Adrenal gland (tissue), 12 donors: ENCODE data around the gene MRPS27. TPM values are rescaled to one million over a fixed set of nuclear protein-coding genes. Genes with fewer than 3 reads are reported as not detected.

ENCODE experiments used
- DNase-seq, 7 donors: peaks; one replicate each; pipeline ENCODE4 v3.0.0-alpha.2; 2019 to 2020
- H3K27ac ChIP-seq, 5 donors: fragments of 200-600 bp; sonication (generic) in 4 of 5; 1 replicate in 3 of 5; 2 replicates in 2 of 5; pipeline versions ENCODE4 v1.5.1 to v1.8.0; 2016 to 2020; ENCODE audit warnings: mild to moderate bottlenecking in 1 of 5
- H3K27me3 ChIP-seq: fragments of 200-600 bp; 2 replicates; pipeline ENCODE4 v1.8.0; 2021
- H3K36me3 ChIP-seq, 2 donors: fragments of 200-600 bp; replicated peaks in 1 of 2; 1 replicate in 1 of 2; 2 replicates in 1 of 2; pipeline versions ENCODE4 v1.5.1 to v1.8.0; 2018 to 2022
- H3K4me1 ChIP-seq, 2 donors: fragments of 200-600 bp; replicated peaks in 1 of 2; 1 replicate in 1 of 2; 2 replicates in 1 of 2; pipeline versions ENCODE4 v1.5.1 to v1.8.0; 2018 to 2021
- H3K4me3 ChIP-seq, 4 donors: fragments of 200-600 bp; sonication (generic) in 3 of 4; one replicate each; pipeline ENCODE4 v1.5.1; 2016 to 2018
- H3K9me3 ChIP-seq, 3 donors: fragments of 200-600 bp; sonication (generic) in 1 of 3; replicated peaks in 1 of 3; 1 replicate in 2 of 3; 2 replicates in 1 of 3; pipeline versions ENCODE4 v1.5.1 to v1.8.0; 2016 to 2021
- CTCF ChIP-seq, 6 experiments: fragments of 450-650 bp in 4 of 6; fragments of 200-600 bp in 2 of 6; sonication (generic) in 1 of 6; IDR thresholded peaks; 1 replicate in 5 of 6; 2 replicates in 1 of 6; pipeline versions ENCODE4 v1.5.1 to v1.8.0; 2016 to 2021; ENCODE audit warnings: antibody characterized with exemption in 6 of 6, mild to moderate bottlenecking in 2 of 6, moderate library complexity in 1 of 6
- POLR2A ChIP-seq, 2 donors: fragments of 450-650 bp; IDR thresholded peaks; one replicate each; pipeline ENCODE4 v1.6.1; 2017; ENCODE audit warnings: antibody characterized with exemption in 2 of 2, mild to moderate bottlenecking in 2 of 2, moderate library complexity in 1 of 2
- whole genome bisulfite sequencing, 4 donors: extraction: QIAGEN DNeasy Blood & Tissue Kit in 2 of 4; methylation state at CpG; one replicate each; pipeline versions ENCODE4 v1.1.5 to v1.1.7; 2013 to 2017; 5-methylcytosine and 5-hydroxymethylcytosine counted together
- intact Hi-C, 2 donors: fragments of 100-400 bp; cut with DNase I; formaldehyde crosslinking; loops; one replicate each; pipeline versions ENCODE4 v1.14.1 to v1.15.0; 2022 to 2023
- polyA plus RNA-seq, 3 donors: library from polyadenylated mRNA; stranded (reverse); fragments of 200-250 nt in 2 of 3; fragments of 350-450 nt in 1 of 3; fragmentation: Illumina TruSeq in 1 of 3; extraction: RNeasy Lipid Tissue Mini Kit (QIAGEN cat#74804) in 1 of 3; gene quantifications; one replicate each; pipeline ENCODE4 v1.2.3, GENCODE V29; 2013 to 2014
- total RNA-seq, 9 donors: library from RNA; depleted of rRNA in 4 of 9; stranded (reverse); fragments of >200 nt in 4 of 9; fragments of 120-200 nt in 1 of 9; fragmentation: NEBNext Ultra II Directional in 1 of 9; extraction: Animal tissue kit (Norgen Biotek cat#: 25700) in 1 of 9; gene quantifications; one replicate each; pipeline versions ENCODE4 v1.1.0 to v1.2.4, GENCODE V29; 2013 to 2023
- donor health status: healthy with polysubstance abuse.
- donor health status: Bipolar disorder and iron deficiency.
- donor health status: DM: yes; HTN: yes; CAD: no.
- donor health status: DM: no; HTN: no; CAD: no.
- donor health status: DM: no; HTN: no; CAD: no.
- donor health status: DM: yes; HTN: yes; CAD: no.

Gene MRPS27
- total and polyA plus RNA-seq, 12 donors = 20.8 to 92.8 (median 67.3) TPM

GRCh38 chr5:72208324-72208926, 111.6 kb downstream of the MRPS27 start:
- intact Hi-C loops = no loop called here
- TF ChIP-seq CTCF (IDR thresholded peaks at IDR 0.05) (no peak), POLR2A (IDR thresholded peaks at IDR 0.05) (no peak)
- Histone ChIP-seq H3K9me3 (no peaks in the 10 kb centered on the region), H3K27me3 (no peaks in the 10 kb centered on the region), H3K4me3 (no peak overlapping the region), H3K27ac (no peak overlapping the region), H3K36me3 (peaks cover 0 to 25% of the 10 kb centered on the region in 2 donors), H3K4me1 (peaks cover 10 to 14% of the 10 kb centered on the region in 2 donors)
- DNase-seq = no peak
- WGBS, 4 donors = 90 to 94% (median 93%) methylated on average over 3 of the region's 3 CpGs

GRCh38 chr5:72206994-72207393, 113.0 kb downstream of the MRPS27 start:
- Histone ChIP-seq H3K4me3 (no peak overlapping the region), H3K27me3 (no peaks in the 10 kb centered on the region), H3K27ac (no peak overlapping the region), H3K9me3 (no peaks in the 10 kb centered on the region), H3K4me1 (peaks cover 10 to 14% of the 10 kb centered on the region in 2 donors), H3K36me3 (peaks cover 0 to 28% of the 10 kb centered on the region in 2 donors)
- 75 to 88% (median 81%) methylated on average over 3 of the region's 3 CpGs for whole genome bisulfite sequencing, 4 donors
- TF ChIP-seq POLR2A (IDR thresholded peaks at IDR 0.05) = no peak
- no peak for TF ChIP-seq CTCF (IDR thresholded peaks at IDR 0.05)
- DNase-seq = no peak
- intact Hi-C loops = no loop called here

GRCh38 chr5:72206160-72206559, 113.9 kb downstream of the MRPS27 start:
- peaks cover 7 to 8% of the 10 kb centered on the region in 2 donors for H3K4me1 ChIP-seq
- no peaks in the 10 kb centered on the region for H3K9me3 ChIP-seq
- no peaks in the 10 kb centered on the region for H3K27me3 ChIP-seq
- intact Hi-C loops = no loop called here
- WGBS, 4 donors = 85 to 93% (median 92%) methylated on average over 3 of the region's 3 CpGs
- H3K36me3 ChIP-seq = peaks cover 0 to 28% of the 10 kb centered on the region in 2 donors
- H3K4me3 ChIP-seq = no peak overlapping the region
- TF ChIP-seq POLR2A (IDR thresholded peaks at IDR 0.05) = no peak
- no peak for TF ChIP-seq CTCF (IDR thresholded peaks at IDR 0.05)
- no peak overlapping the region for H3K27ac ChIP-seq
- DNase-seq = no peak

DNA sequence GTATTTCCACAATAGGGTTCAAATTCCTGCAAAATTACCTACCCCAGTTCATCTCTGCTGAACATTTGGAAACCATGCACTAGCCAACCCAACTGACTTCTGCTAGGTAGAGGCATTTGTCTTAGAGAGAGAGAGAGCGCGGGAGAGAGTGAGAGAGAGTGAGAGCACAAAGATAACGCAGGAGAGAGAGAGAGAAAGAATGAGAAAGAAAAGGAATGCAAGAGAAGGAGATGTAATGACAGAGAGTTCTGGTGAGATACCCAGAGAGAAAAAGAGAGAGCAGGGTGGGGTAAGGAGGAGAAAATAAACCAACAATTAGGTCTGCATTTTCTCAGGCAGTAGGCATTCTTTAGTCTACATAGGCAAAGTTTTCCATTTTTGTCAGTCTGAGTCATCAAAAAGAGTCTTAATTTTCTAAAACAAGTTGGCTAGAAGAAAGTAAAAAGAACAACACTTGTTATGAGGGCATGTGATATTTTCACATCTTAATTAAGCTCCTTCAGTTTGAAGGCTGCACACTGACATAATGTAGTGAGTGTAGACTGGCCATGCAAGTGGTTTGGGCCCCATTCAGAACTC, 114.5 kb downstream of the MRPS27 start:
- no peak overlapping the region for H3K27ac ChIP-seq
- WGBS, 4 donors = 97 to 100% (median 99%) methylated on average over 3 of the region's 3 CpGs
- DNase-seq = no peak
- no peaks in the 10 kb centered on the region for H3K9me3 ChIP-seq
- H3K4me3 ChIP-seq = no peak overlapping the region
- no peak for TF ChIP-seq POLR2A (IDR thresholded peaks at IDR 0.05)
- no peaks in the 10 kb centered on the region for H3K27me3 ChIP-seq
- peaks cover under 1 to 2% of the 10 kb centered on the region in 2 donors for H3K4me1 ChIP-seq
- H3K36me3 ChIP-seq = peaks cover 0 to 28% of the 10 kb centered on the region in 2 donors
- intact Hi-C loops = no loop called here

- Histone ChIP-seq H3K4me1 (no peaks in the 10 kb centered on the region), H3K27ac (no peak overlapping the region), H3K4me3 (no peak overlapping the region), H3K9me3 (no peaks in the 10 kb centered on the region), H3K36me3 (peaks cover 0 to 33% of the 10 kb centered on the region in 2 donors), H3K27me3 (no peaks in the 10 kb centered on the region)
- TF ChIP-seq POLR2A (IDR thresholded peaks at IDR 0.05) (no peak), CTCF (IDR thresholded peaks at IDR 0.05) (no peak)
- 82 to 95% (median 91%) methylated on average over 1 of the region's 1 CpG for WGBS, 4 donors
- no peak for DNase-seq
- intact Hi-C loops = no loop called here
These were observed 115.1 kb downstream of the MRPS27 start for GRCh38 chr5:72204946-72205345.
